Measurements from ENCODE around the gene PLA2G3. TPM values are rescaled to one million over a fixed set of nuclear protein-coding genes. Genes with fewer than 3 reads are reported as not detected.

PLA2G3 gene
- total RNA-seq, 1 experiment from 2014 or later = not detected

GRCh38 chr22:31103899-31104694, 36.2 kb downstream of the PLA2G3 start:
- Mint-ChIP-seq H3K4me1 (ENCODE audit: low read depth, unreplicated experiment) (peaks cover 7% of the 10 kb centered on the region), H3K27ac (ENCODE audit: unreplicated experiment) (no peak overlapping the region), H3K36me3 (ENCODE audit: insufficient read depth, unreplicated experiment) (peaks cover 6% of the 10 kb centered on the region), H3K4me3 (ENCODE audit: unreplicated experiment) (no peak overlapping the region), H3K9me3 (ENCODE audit: unreplicated experiment) (no peaks in the 10 kb centered on the region), H3K27me3 (ENCODE audit: insufficient read depth, unreplicated experiment) (no peaks in the 10 kb centered on the region)
- no peak for TF ChIP-seq CTCF (IDR thresholded peaks at IDR 0.05; ENCODE audit: insufficient read depth in 1 of 2, low read depth in 1 of 2, low read length in 1 of 2, severe bottlenecking in 1 of 2, unreplicated experiment in 1 of 2)
- no peak for DNase-seq
- intact Hi-C loops (cut with micrococcal nuclease; ENCODE audit: unreplicated experiment) = no loop called here
- Histone ChIP-seq H3K4me3 (ENCODE audit: low read depth, low read length) (no peak overlapping the region), H3K27me3 (replicated peaks; ENCODE audit: control insufficient read depth, insufficient read depth, low read length) (no peaks in the 10 kb centered on the region), H3K4me1 (no peaks in the 10 kb centered on the region), H3K9me3 (no peaks in the 10 kb centered on the region), H3K36me3 (ENCODE audit: control insufficient read depth, insufficient read depth, low read length) (no peaks in the 10 kb centered on the region; the same call in 1 of the 2 replicates)
- BruUV-seq (replicated peaks) = no TSS peak
- CTCF ChIA-PET = no interaction called here
- POLR2A ChIA-PET = no interaction called here

- peaks cover 6% of the 10 kb centered on the region for H3K36me3 Mint-ChIP-seq (ENCODE audit: insufficient read depth, unreplicated experiment)
- H3K4me1 ChIP-seq = no peaks in the 10 kb centered on the region
- H3K4me1 Mint-ChIP-seq (ENCODE audit: low read depth, unreplicated experiment) = peaks cover 7% of the 10 kb centered on the region
- intact Hi-C loops (cut with micrococcal nuclease; ENCODE audit: unreplicated experiment) = no loop called here
- no TSS peak for BruUV-seq (replicated peaks)
- H3K27me3 ChIP-seq (replicated peaks; ENCODE audit: control insufficient read depth, insufficient read depth, low read length) = no peaks in the 10 kb centered on the region
- H3K27me3 Mint-ChIP-seq (ENCODE audit: insufficient read depth, unreplicated experiment) = no peaks in the 10 kb centered on the region
- no peak for TF ChIP-seq CTCF (IDR thresholded peaks at IDR 0.05; ENCODE audit: insufficient read depth in 1 of 2, low read depth in 1 of 2, low read length in 1 of 2, severe bottlenecking in 1 of 2, unreplicated experiment in 1 of 2)
- H3K4me3 Mint-ChIP-seq (ENCODE audit: unreplicated experiment) = no peak overlapping the region
- no peaks in the 10 kb centered on the region; the same call in 1 of the 2 replicates for H3K36me3 ChIP-seq (ENCODE audit: control insufficient read depth, insufficient read depth, low read length)
- ChIA-PET CTCF (no interaction called here), POLR2A (no interaction called here)
- no peak for DNase-seq
- H3K27ac Mint-ChIP-seq (ENCODE audit: unreplicated experiment) = no peak overlapping the region
- no peaks in the 10 kb centered on the region for H3K9me3 Mint-ChIP-seq (ENCODE audit: unreplicated experiment)
- H3K4me3 ChIP-seq (ENCODE audit: low read depth, low read length) = no peak overlapping the region
- no peaks in the 10 kb centered on the region for H3K9me3 ChIP-seq
Measured at GRCh38 chr22:31103111-31103510, 37.2 kb downstream of the PLA2G3 start.

- peaks cover 2% of the 10 kb centered on the region for H3K4me1 Mint-ChIP-seq (ENCODE audit: low read depth, unreplicated experiment)
- no peaks in the 10 kb centered on the region for H3K27me3 ChIP-seq (replicated peaks; ENCODE audit: control insufficient read depth, insufficient read depth, low read length)
- no TSS peak for BruUV-seq (replicated peaks)
- ChIA-PET POLR2A (interaction anchor here (0.8 kb wide), 1 partner anchor 134 kb away, joined by 4 read pairs; the partner anchor contains the start of genes MORC2 and TUG1), CTCF (interaction anchor here (0.5 kb wide), 1 partner anchor 183 kb away, joined by 3 read pairs; no protein-coding TSS in a partner anchor)
- no peaks in the 10 kb centered on the region; the same call in 1 of the 2 replicates for H3K36me3 ChIP-seq (ENCODE audit: control insufficient read depth, insufficient read depth, low read length)
- no peaks in the 10 kb centered on the region for H3K9me3 Mint-ChIP-seq (ENCODE audit: unreplicated experiment)
- H3K27me3 Mint-ChIP-seq (ENCODE audit: insufficient read depth, unreplicated experiment) = no peaks in the 10 kb centered on the region
- DNase-seq = peak; percentile 63 to 64
- no peaks in the 10 kb centered on the region for H3K4me1 ChIP-seq
- intact Hi-C loops (cut with micrococcal nuclease; ENCODE audit: unreplicated experiment) = no loop called here
- H3K4me3 Mint-ChIP-seq (ENCODE audit: unreplicated experiment) = no peak overlapping the region
- H3K9me3 ChIP-seq = no peaks in the 10 kb centered on the region
- H3K36me3 Mint-ChIP-seq (ENCODE audit: insufficient read depth, unreplicated experiment) = peaks cover 6% of the 10 kb centered on the region
- no peak overlapping the region for H3K27ac Mint-ChIP-seq (ENCODE audit: unreplicated experiment)
- TF ChIP-seq CTCF (IDR thresholded peaks at IDR 0.05; ENCODE audit: insufficient read depth in 1 of 2, low read depth in 1 of 2, low read length in 1 of 2, severe bottlenecking in 1 of 2, unreplicated experiment in 1 of 2) = no peak
- H3K4me3 ChIP-seq (ENCODE audit: low read depth, low read length) = no peak overlapping the region
Measured at GRCh38 chr22:31102441-31103081, 37.7 kb downstream of the PLA2G3 start.

All from Caco-2 (cell line).